ENCODE data around the gene OPN1SW. TPM values are rescaled to one million over a fixed set of nuclear protein-coding genes. Genes with fewer than 3 reads are reported as not detected.

OPN1SW gene
- total RNA-seq, 1 donor: not detected

DNA sequence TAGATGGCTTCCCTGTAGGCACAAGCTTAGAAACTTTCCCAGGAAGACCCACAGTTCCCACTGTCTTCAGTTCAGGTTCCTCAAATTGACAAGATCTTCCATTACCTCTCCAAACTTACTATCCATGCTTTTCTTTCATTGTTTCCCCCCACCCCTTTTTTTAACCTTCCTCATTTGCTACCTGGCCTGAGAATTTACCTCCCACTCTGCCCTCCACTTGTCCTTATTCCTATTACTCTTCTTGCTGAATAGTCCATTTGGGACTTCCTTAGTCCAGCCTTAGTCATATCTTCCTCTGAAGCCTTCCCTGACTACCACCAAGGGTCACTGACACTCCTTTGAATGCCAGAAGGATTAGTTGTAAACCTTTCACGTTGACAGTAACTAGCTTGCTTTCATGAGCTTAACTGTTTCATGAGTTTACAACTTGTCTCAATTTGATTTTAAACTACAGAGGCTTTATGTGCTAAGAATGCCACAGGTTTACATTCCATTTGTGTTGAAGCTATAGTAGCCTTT is 37.7 kb downstream of the OPN1SW start:
- DNase-seq (ENCODE audit: low read depth in 2 of 3, low spot score in 2 of 3): no peak

GRCh38 chr7:128737441-128737840 is 38.2 kb downstream of the OPN1SW start:
- no peak for DNase-seq (ENCODE audit: low read depth in 2 of 3, low spot score in 2 of 3)

GRCh38 chr7:128735436-128735835 is 40.2 kb downstream of the OPN1SW start:
- DNase-seq (ENCODE audit: low read depth in 2 of 3, low spot score in 2 of 3): peak in 2 of 3 donors; percentile 49 to 65

GRCh38 chr7:128734890-128735289 is 40.7 kb downstream of the OPN1SW start:
- DNase-seq (ENCODE audit: low read depth in 2 of 3, low spot score in 2 of 3): no peak

GRCh38 chr7:128733278-128733645 is 42.3 kb downstream of the OPN1SW start:
- no peak for DNase-seq (ENCODE audit: low read depth in 2 of 3, low spot score in 2 of 3)

DNA sequence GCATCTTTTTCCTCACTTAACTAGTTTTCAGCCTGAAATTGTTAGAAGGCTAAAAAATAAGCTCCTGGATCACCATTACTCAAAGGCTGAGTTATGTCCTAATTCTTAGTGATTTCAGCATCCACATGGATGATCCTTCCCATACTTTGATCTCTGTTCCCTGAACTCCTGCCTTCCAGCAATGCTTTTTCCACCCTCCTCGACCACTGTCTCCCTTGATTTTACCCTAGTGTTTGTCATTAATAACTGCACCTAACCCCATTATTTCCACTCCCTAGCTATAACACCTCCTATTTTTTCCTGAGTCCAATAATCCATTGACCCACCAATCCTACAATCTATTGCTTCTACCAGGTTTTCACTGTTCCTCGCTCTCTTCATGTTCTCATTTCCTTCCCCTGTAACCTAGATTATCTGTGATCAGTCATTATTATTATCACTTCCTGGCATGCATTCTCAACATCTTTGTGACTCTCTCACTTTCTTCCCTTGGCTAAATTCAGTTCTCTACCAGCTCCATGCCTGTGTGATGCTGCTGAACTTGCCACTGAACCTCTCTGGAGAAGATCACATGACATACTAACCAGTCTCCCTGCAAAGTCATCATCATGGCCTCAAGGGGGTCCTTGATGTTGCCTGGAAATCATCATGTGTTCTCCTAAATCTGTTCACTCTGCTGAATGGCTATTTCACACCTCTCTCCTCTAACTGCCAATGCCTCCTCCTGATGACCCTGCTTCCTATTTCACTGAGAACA is 42.9 kb downstream of the OPN1SW start:
- DNase-seq (ENCODE audit: low read depth in 2 of 3, low spot score in 2 of 3): no peak

DNA sequence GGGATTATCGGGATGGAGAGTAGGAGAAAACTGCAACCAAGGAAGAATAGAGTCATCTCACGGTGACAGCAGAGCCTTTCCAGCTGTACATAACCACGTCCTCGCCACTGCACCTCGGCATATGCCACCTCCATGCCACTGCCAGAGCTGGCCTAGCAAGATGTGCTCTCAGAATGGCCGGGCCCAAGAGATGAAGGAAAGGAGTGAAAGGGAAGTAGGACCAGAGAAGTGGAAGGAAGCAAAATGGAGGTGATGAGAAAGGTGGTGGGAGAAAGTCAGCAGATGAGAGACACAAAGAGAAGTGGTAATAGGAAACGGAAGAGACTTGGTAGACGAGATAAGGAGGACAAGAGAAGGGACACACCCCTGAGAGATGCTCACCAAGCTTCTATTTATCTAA is 44.4 kb downstream of the OPN1SW start:
- no peak for DNase-seq (ENCODE audit: low read depth in 2 of 3, low spot score in 2 of 3)

GRCh38 chr7:128729494-128729893 is 46.1 kb downstream of the OPN1SW start:
- no peak for DNase-seq (ENCODE audit: low read depth in 2 of 3, low spot score in 2 of 3)

DNA sequence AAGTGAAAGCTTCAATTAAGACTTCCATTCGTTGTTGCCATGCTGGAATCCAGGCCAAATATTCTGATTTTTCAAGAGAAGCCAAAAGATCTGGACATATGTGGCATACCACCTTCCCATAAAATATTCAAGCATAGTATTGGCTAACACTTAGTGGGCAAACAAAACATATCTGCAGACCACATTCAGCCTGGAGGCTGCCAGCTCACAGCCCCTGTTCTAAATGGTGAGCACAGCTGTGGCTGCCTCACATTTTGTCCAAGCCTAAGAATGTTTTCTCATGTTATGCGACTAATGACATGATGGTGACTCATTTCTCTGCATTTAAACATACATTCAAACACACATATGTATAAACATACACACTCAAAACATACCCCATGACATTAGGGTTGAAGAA is 47.0 kb downstream of the OPN1SW start:
- no peak for DNase-seq (ENCODE audit: low read depth in 2 of 3, low spot score in 2 of 3)

DNA sequence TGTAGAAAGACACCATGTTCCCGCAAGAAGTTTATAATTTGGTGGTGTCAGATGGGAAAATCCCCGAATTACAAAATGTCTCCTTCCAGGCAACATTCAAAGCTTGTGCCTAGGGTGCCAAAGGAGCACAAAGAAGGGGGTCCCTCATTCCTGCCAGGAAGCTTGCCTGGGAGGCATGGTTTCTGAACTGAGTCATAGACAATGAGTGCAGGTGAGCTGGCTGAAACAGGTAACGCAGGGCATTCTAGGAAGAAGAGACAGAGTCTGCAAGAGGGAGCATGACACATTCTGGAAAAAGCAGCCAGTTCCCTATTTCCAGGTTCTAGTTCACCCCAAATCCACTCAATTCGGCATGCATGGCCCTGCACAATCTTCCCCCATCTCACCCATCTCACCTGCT is 48.4 kb downstream of the OPN1SW start:
- DNase-seq (ENCODE audit: low read depth in 2 of 3, low spot score in 2 of 3): no peak

DNA sequence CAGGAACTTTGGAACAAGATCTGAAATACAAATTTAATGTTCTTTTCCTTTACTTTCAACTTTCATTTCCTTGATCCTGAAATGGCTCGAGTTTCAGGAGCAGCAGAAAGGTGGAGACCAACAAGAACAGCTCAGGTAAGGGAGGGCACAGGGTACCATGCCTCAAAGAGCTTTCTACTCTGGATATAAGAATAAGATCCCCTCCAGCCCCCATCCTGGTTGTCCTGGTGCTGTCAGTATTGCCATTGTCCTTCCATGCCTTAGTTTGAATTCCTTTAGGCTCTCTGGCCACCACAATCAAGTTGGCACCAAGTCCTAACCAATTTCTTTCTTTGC is 48.9 kb downstream of the OPN1SW start:
- DNase-seq (ENCODE audit: low read depth in 2 of 3, low spot score in 2 of 3): no peak

DNA sequence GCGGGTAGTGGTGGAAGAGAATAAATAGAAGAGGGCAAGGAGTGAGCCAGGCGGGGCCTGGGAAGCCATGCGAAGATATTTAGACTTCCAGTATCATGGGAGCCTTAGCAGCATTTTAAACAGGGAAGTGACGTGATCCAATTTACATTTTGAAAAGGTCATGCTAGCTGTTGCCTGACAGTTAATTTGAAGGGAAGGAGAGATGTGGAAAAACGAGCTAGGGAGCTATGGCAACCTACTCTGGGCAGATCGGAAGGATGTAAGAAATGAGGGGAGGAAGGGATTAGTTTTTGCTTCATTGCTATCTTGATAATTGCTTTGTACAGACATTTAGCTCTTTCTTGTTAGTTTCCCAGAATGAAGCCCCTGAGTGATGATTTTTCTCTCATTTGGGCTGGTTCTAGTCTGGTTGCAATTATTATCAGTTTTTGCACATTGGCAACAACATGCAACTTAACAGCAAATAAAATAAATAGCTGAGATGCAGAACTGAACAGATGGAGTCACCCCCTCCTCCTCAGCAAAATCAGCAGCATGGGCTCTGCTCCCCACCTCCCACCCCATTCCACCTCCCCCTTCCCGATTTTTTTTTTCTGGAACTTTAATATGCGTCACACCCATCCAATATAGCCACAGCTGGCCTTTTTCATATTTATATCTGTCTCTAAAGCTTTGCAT is 49.4 kb downstream of the OPN1SW start:
- DNase-seq (ENCODE audit: low read depth in 2 of 3, low spot score in 2 of 3): no peak

- no peak for DNase-seq (ENCODE audit: low read depth in 2 of 3, low spot score in 2 of 3)
Observed at GRCh38 chr7:128725531-128725930, 50.1 kb downstream of the OPN1SW start.

DNA sequence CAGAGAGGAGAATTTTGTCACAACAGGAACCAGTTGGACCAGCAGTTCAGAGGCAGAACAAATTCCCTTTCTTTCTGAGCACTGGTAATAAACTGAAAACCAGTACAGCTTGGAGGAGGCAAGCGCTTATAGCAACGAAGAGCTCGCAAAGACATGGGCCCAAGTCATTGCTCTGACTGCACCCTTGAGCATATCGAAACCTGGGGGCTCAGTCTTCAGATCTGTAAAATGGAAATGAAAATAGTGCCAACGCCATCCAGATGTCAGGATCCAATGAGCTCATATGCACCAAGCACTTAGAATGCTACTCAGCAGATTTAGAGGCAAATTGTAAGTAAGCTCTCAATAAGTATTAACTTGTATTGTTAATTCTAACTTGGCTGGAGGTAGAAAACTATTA is 50.9 kb downstream of the OPN1SW start:
- no peak for DNase-seq (ENCODE audit: low read depth in 2 of 3, low spot score in 2 of 3)

Small RNAs within 50 kb of the gene (small RNA-seq; reads per million reads assigned to genes)
- gene RN7SL81P: not detected

Other genes with a start within 250 kb of the OPN1SW start
- 0.27 TPM for gene GARIN1A, start 103.5 kb downstream of the OPN1SW start, total RNA-seq
- gene CALU, start 36.4 kb downstream of the OPN1SW start, total RNA-seq: 14.8 TPM
- 11.6 TPM for gene CCDC136, start 16.2 kb upstream of the OPN1SW start, total RNA-seq
- gene FLNC, start 54.6 kb upstream of the OPN1SW start, total RNA-seq: 0.27 TPM
- 110 TPM for gene ATP6V1F, start 87.1 kb upstream of the OPN1SW start, total RNA-seq
- gene KCP, start 134.9 kb upstream of the OPN1SW start, total RNA-seq: under 0.01 TPM
- 76.5 TPM for gene IRF5, start 162.1 kb upstream of the OPN1SW start, total RNA-seq